CD4-positive, alpha-beta T cell treated with Interleukin-1 beta for 1 hour (primary cell): Measurements from ENCODE around the gene PTGFRN.

Experiments
- DNase-seq, 2 donors: peaks; one replicate each; pipeline ENCODE4 v3.0.0-alpha.2; 2020 to 2022

The PTGFRN gene

DNA sequence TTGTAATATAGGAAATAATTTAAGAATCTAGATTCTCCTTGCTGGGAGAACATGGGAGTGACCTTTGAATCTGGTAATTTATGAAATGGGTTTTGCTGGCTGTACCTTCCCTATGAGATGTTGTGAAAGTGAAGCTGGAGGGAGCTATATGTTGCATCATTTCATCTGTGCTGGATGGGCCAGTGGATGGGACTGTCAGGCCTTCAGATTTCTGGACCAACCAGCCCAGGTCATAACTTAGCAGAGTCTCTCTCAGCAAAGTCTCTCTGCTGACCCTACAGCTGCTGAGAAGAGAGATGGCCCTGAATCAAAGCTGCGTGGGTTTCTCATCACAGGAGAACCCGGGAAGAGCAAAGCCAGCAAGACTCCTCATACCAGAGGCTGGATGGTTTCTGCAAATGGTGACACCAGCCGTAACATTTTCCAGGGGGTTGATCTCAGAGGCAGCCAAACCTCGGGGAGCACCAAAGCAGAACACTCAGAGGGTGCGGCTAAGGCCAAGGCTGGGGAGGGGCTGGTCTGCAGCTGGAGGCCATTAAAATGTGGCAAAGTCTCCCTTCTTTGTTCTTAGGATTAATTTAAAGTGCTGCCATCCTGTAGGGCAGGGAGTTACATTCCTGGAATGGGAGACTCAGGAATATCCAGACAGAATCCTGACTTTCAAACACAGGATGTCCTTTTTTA lies 18.2 kb upstream of the PTGFRN start:
- no peak for DNase-seq

DNA sequence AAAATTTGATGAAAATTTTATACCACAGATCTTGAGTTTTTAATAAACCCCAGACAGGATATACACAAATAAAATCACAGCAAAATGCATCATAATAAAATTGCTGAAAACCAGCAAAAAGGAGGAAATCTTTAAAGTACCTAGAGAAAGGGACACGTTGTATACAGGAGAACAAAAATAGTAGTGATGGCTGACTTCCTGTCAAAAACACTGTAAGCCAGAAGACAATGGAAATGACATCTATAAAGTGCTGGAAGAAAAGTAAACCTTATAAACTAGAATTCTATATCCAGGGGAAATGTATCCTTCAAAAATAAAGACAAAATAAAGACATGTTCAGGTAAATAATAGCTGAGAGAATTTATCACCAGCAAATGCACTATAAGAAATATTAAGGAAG lies 14.6 kb upstream of the PTGFRN start:
- no peak for DNase-seq

- DNase-seq, result no peak
Measured at GRCh38 chr1:116899529-116899928, 10.2 kb upstream of the PTGFRN start.

- no peak for DNase-seq
Measured at GRCh38 chr1:116900471-116901365, 9.0 kb upstream of the PTGFRN start.

- no peak for DNase-seq
Measured at GRCh38 chr1:116902027-116902426, 7.7 kb upstream of the PTGFRN start.

DNA sequence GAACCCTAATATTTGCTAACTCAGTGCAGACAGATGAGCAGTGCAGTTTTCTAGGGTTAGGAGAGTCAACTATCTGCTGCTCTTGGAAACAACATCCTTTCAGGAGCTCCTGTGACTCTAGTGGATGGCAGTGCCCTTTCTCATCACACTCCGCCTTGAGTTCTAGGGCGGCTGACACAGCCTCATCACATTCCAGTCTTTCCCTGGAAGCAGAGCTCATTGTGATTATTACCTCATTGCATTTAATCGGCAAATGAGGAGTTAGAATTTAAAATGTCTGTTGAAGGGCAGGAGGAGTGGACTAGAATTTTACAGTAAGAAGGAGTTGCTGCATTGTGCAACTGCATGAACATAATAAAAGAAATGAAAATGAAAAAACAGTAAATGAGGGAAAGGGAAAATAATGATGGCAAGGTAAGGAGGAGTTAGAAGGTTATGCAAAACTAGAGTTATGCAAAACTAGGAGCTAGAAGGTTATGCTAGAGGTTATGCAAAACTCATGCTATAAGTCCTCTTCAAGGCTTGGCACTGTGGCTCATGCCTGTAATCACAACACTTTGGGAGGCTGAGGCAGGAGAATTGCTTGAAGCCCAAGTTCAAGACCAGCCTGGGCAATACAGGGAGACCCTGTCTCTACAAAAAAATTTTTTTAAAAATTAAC lies 6.9 kb upstream of the PTGFRN start:
- no peak for DNase-seq

- DNase-seq, result no peak
Measured at GRCh38 chr1:116904791-116905320, 4.9 kb upstream of the PTGFRN start.

DNA sequence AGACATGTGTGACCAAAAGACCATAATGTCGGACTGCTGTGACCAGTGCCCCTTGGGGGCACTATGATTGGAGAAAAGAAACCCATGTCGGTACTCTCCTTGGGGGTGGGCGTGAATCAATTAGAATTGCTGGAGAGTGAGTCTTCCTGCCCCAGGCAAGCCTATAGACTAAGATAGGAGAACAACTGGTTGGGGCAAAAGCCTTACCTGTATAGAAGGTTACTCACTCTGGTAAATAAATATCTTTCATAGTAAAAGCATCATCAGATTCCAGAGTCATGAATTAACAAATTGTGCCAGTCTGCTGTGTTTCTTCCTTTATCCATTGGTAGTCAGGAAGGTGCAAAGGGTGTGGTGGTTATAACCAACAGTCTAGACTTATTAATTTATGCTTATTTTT lies 2.9 kb upstream of the PTGFRN start:
- no peak for DNase-seq

DNA sequence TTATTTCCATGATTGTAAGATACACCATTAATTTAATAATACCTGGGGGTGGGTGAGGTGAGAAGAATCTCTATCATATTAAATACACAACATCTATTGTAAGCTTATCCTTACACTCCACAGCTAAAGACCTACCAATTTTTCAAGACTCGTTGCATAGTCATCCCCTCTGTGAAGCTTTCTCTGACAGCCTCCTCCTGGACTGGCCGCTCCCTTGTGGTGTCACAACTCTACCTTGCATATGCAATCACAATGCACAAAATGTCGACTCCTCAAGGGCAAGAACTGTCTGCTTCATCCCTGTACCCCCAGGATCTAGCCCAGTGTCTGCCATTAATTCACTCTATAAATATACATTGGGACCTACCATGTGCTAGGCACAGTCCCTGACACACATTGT lies 2.4 kb upstream of the PTGFRN start:
- no peak for DNase-seq

- no peak for DNase-seq
Measured at GRCh38 chr1:116908266-116908665, 1.4 kb upstream of the PTGFRN start.

DNA sequence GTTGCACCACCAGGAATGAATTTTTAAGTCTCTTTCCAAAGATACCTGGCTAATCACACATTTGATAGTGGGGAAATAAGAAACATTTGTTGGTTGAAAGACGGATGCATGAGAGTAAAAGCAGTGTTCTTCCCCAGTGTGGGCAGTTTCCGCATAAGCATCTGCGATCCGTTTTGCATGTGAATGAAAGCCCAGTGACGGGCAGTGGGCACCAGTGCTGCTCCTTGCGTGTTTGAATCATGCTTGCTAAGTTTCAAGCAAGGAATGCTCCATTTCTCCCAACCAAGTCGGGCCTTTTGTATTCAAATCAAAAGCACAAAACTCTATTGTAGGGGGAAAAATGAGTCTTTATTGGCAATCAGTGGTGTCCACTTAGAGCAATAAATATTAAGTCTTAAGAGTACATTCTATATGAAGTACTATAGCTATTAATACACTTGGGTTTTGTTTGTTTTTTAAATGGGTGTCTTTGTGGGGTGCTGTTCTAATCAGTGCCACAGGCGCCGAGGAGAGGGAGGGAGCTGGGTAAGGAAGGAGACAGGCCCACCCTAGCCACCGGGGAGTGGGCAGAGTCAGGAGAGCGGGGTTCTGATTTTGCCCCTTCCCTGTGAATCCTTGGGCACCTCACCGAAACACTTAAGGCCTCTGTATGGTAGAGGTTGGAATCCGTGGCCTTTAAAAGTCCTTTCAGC lies 750 bp upstream of the PTGFRN start:
- DNase-seq, result no peak

DNA sequence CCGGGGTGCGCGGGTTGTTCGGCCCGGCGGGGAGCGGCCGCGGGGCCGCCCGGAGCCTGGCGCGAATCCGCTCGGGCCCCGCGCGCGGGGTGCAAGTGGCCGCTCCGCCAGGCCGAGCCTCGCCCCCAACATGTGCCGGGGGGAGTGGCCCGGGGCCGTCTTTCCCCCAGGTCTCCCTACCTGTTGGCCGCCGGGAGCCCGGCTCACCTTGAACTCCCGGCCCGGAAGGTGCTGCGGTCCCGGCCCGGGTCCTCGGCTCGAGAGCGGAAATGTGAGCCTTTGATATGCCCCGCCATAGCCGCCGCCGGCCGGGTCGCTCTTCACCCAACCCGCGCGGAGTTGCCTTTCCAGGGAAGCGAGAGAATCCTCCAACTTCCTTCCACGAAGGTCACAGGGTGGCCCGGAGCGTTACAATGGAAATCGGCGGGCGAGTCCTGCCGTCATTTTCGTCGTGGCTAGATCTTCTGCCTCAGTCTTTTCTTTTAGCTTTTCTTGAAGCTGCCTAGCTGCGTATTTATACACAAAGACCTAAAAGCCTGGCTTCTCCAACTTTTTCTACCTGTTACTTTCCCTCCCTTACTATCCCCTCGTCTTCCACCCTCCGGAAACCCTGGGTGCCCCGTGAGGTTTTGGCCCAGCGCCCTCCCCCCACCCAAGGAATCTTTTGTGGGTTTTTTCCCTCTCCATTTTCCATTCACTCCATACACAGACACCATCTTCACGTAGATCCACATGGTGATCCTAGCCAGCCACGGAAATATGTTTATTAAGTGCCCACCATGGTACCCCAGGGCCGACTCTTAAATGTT lies 867 bp downstream of the PTGFRN start:
- DNase-seq, result peak; percentile 26 to 44

DNA sequence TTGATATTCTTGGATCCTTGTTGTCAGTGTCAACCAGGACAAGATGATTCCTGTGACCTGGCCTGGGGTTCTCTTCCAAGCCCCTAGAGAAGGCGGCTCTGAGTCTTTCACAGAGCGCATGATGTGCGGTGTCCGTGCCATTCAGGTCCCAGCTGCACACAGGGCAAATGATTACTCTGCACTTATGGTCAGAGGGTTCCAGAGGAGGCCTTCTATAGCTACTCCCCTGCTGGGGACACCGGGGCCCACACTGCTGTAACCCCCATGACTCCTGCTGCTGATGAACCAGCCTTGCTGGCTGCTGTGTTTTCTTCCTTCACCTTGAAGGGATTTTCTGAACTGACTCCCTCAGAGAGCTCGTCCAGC lies 1.5 kb downstream of the PTGFRN start:
- no peak for DNase-seq

- no peak for DNase-seq
Measured at GRCh38 chr1:116911779-116912469, 2.2 kb downstream of the PTGFRN start.

- DNase-seq, result no peak
Measured at GRCh38 chr1:116912846-116913245, 3.1 kb downstream of the PTGFRN start.

- no peak for DNase-seq
Measured at GRCh38 chr1:116913941-116914340, 4.2 kb downstream of the PTGFRN start.

- DNase-seq, result no peak
Measured at GRCh38 chr1:116914667-116915066, 5.0 kb downstream of the PTGFRN start.

DNA sequence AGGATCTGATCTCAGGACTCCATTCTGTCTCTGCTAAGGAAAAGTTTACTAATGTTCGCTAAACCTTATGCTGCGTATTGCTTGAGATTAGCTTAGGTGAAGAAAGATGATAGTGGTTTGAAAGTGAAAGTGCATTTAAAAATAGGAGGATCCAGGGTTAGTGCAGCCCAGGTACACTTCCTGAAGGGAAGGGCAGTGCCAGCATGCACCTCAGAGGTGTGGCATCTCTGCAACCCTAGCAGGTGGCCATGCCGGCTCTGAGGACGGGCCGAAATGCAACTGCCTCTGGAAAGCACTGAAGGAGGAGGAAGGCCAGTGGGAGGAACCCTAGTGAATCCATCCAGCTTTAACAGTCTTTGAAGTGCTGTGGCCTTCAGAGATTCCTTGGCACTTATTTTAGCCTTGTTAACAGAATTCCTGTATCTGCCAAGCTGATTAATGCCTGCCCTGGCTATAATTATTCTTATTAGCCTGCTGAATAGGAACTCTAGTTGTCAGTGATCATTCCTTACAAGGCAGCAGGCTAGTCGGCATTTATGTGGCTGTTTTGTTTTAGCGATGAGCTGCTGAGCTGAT lies 5.5 kb downstream of the PTGFRN start:
- DNase-seq, result no peak

DNA sequence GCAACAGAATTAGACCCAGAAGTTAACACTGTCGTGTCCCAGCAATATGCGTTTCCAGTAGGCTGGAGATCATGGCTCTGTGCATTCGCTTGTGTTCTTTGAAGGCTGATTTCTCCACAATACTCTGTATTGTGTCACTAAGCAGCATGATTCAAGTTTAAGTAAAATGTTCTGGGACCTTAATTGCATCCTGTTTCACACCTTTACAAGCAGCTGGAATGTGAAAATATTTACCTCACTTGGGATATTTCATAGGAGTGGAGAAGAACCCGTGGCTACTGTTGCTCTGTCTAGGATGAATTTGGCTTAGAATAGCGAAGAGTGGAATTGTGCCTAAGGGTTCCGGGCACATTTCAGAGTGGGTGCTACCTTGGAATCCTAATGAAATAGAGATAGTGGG lies 6.3 kb downstream of the PTGFRN start:
- no peak for DNase-seq

- no peak for DNase-seq
Measured at GRCh38 chr1:116916533-116917445, 7.1 kb downstream of the PTGFRN start.
